ENCODE results near the gene MED13L. TPM values are rescaled to one million over a fixed set of nuclear protein-coding genes. Genes with fewer than 3 reads are reported as not detected.

The MED13L gene
- polyA plus RNA-seq, 1 of the 3 experiments (the other 2 are of a cell fraction) = 17.1 TPM

DNA sequence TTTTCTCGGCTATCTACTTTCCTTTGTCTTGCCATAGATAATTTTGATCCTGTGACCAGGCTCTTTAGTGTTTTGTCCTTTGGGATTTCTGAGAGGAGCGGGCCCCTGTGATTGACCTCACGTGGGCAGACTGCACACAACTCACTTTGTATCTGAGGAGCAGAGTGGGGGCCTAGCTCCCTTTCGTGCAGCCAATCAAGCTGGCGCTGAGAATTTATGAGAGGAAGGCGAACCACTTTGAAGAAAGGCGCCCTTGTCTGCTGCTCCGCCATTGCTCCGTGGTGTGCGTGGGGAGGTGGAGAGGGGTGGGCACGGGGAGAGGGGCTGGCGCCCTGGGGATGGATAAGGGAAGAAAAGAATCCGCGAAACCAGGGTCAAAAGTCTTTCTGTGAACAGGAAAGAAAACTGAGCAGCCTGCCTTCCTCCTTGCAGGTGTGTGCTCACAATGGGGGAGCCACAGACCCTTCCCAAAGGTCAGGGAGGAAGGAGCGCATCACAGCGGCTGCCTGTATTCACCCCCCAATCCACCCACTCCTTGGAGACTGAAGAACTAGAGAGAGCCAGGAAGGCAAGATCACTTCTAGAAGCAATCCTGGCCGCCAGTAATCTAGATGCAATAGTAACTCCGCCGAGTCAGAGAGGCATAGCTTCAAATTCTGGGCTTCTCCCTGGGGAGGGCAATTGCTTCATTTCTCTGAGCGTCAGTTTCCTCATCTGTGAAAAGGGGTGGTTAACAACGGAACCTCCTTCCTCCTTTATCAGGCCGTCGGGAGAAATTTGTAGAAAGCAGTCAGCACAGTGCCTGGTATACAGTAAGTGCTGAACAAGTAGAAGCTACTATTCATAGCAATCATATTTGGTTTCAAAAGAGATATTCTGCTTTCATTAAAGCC lies 24.9 kb upstream of the MED13L start (continued):
- TF ChIP-seq, protein P1, sequence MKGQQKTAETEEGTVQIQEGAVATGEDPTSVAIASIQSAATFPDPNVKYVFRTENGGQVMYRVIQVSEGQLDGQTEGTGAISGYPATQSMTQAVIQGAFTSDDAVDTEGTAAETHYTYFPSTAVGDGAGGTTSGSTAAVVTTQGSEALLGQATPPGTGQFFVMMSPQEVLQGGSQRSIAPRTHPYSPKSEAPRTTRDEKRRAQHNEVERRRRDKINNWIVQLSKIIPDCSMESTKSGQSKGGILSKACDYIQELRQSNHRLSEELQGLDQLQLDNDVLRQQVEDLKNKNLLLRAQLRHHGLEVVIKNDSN (IDR thresholded peaks at IDR 0.05; ENCODE audit: borderline replicate concordance, low read depth) = no peak
- TF ChIP-seq EP300 (IDR thresholded peaks at IDR 0.05; ENCODE audit: borderline replicate concordance in 1 of 2, low read depth in 1 of 2, low read length in 1 of 2) = no peak

DNA sequence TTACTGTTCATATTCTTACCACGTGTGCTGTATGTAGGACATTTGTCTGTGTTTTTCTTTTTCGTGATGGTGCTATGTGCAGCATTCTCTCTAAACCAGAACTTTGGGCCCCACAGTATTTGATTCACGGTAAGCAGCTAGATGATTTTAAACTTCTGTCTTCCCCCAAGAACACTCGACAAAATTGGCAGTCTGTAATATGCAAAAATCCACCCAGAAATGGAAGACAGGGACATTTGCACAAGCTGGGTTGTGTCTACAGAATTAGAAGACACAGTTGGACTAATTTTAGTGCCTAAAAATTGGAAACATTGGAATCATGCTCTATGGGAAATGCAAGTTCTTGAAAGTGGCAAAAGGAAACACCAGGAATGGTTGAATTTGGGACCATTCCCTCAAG lies 24.1 kb upstream of the MED13L start:
- H3K9ac ChIP-seq = no peak overlapping the region
- DNase-seq = no peak
- no peaks in the 10 kb centered on the region for H3F3A ChIP-seq (replicated peaks; ENCODE audit: insufficient read depth)
- H3K36me3 ChIP-seq (replicated peaks in 1 of 2; ENCODE audit: control insufficient read depth in 1 of 2, insufficient read depth in 2 of 2, low read length in 1 of 2) = no peaks in the 10 kb centered on the region
- no peak for TF ChIP-seq GATA2 (CRISPR knock-in tag; IDR thresholded peaks at IDR 0.05)
- no peak for TF ChIP-seq CTCF (IDR thresholded peaks at IDR 0.05)
- no peak for TF ChIP-seq MXI1 (IDR thresholded peaks at IDR 0.05; ENCODE audit: low read depth, low read length)
- no peak for TF ChIP-seq CHD2 (IDR thresholded peaks at IDR 0.05; ENCODE audit: low read length, partially characterized antibody)
- TF ChIP-seq FOXJ3 (CRISPR knock-in tag; IDR thresholded peaks at IDR 0.05) = no peak
- TF ChIP-seq USF2 (IDR thresholded peaks at IDR 0.05; ENCODE audit: borderline replicate concordance, low read depth, low read length) = no peak
- no peak for TF ChIP-seq RXRA (IDR thresholded peaks at IDR 0.05; ENCODE audit: borderline replicate concordance, low read depth)
- no peak for TF ChIP-seq SMC3 (IDR thresholded peaks at IDR 0.05; ENCODE audit: low read depth, low read length)
- no peak for TF ChIP-seq POLR2AphosphoS5 (IDR thresholded peaks at IDR 0.05; ENCODE audit: low read depth, low read length)
- no peak for TF ChIP-seq RFX5 (IDR thresholded peaks at IDR 0.05; ENCODE audit: low read length)
- ChIA-PET CTCF (no interaction called here), POLR2A (no interaction called here)
- H3K27me3 ChIP-seq (ENCODE audit: insufficient read depth) = no peaks in the 10 kb centered on the region
- no peak overlapping the region for H3K4me3 ChIP-seq (ENCODE audit: low read depth in 2 of 2, low read length in 1 of 2)
- H2AFZ ChIP-seq (ENCODE audit: low read depth) = no peak overlapping the region
- H3K4me1 ChIP-seq (ENCODE audit: control insufficient read depth in 1 of 2, insufficient read depth in 2 of 2, low read depth in 1 of 2, low read length in 1 of 2) = no peaks in the 10 kb centered on the region
- no peaks in the 10 kb centered on the region for H3K9me3 ChIP-seq
- no peaks in the 10 kb centered on the region for H4K20me1 ChIP-seq (ENCODE audit: insufficient read depth)
- no peaks in the 10 kb centered on the region for H3K79me2 ChIP-seq (ENCODE audit: insufficient read depth)
- 94% methylated on average over 4 of the region's 4 CpGs for WGBS (ENCODE audit: low lambda C conversion rate)
- H3K9me2 ChIP-seq = no peaks in the 10 kb centered on the region
- H3K4me2 ChIP-seq = no peak overlapping the region
- no peak overlapping the region for H3K27ac ChIP-seq (ENCODE audit: low read depth in 2 of 2, low read length in 1 of 2)

All from SK-N-SH (cell line).